A673 (cell line): Measurements from ENCODE around the gene CDKL5. TPM values are rescaled to one million over a fixed set of nuclear protein-coding genes. Genes with fewer than 3 reads are reported as not detected.

ENCODE experiments used
- BruUV-seq: library from RNA; stranded (reverse); fragments of 400-500 nt; replicated peaks from 2 replicates; lab custom pipeline; 2021; lab: Mats Ljungman, UMichigan
- CTCF ChIA-PET: fragments of 300-600 bp; sonication (Branson Sonifier 250); formaldehyde crosslinking; loops from one replicate; lab custom pipeline; 2022; ENCODE audit warnings: antibody characterized with exemption; lab: Charles Lee
- POLR2A ChIA-PET: fragments of 300-600 bp; sonication (Branson Sonifier 250); formaldehyde crosslinking; loops from one replicate; lab custom pipeline; 2022; ENCODE audit warnings: antibody characterized with exemption; ENCODE audit not compliant: low non-redundant PET; lab: Charles Lee
- DNase-seq: peaks from one replicate; pipeline ENCODE4 v3.0.0-alpha.2; 2015; ENCODE audit warnings: low spot score
- H3K27ac ChIP-seq: fragments of 200-600 bp; sonication (generic); 2 replicates; pipeline ENCODE4 v1.5.1; 2016; ENCODE audit warnings: mixed run types, low read depth, mild to moderate bottlenecking, mixed read lengths, antibody characterized with exemption, low read length; ENCODE audit not compliant: poor library complexity, severe bottlenecking
- H3K27me3 ChIP-seq: fragments of 200-600 bp; sonication (generic); replicated peaks from 2 replicates; pipeline ENCODE4 v1.6.1; 2017; ENCODE audit warnings: mixed run types, low read depth, mild to moderate bottlenecking, mixed read lengths, antibody characterized with exemption, low read length; ENCODE audit not compliant: insufficient read depth, poor library complexity
- H3K36me3 ChIP-seq: fragments of 200-600 bp; sonication (generic); 2 replicates; pipeline ENCODE4 v1.6.1; 2016; ENCODE audit warnings: mixed run types, mild to moderate bottlenecking, mixed read lengths, antibody characterized with exemption, low read length; ENCODE audit not compliant: insufficient read depth, poor library complexity, severe bottlenecking
- H3K4me1 ChIP-seq: fragments of 200-600 bp; sonication (generic); 2 replicates; pipeline ENCODE4 v1.6.1; 2017; ENCODE audit warnings: mixed run types, mild to moderate bottlenecking, mixed read lengths, antibody characterized with exemption, low read length; ENCODE audit not compliant: insufficient read depth, poor library complexity, severe bottlenecking
- H3K4me3 ChIP-seq: fragments of 200-600 bp; sonication (generic); 2 replicates; pipeline ENCODE4 v1.5.1; 2016; ENCODE audit warnings: low read depth, mixed run types, mild to moderate bottlenecking, mixed read lengths, low read length; ENCODE audit not compliant: poor library complexity, severe bottlenecking
- H3K9me3 ChIP-seq: fragments of 200-600 bp; sonication (generic); 2 replicates; pipeline ENCODE4 v1.6.1; 2016; ENCODE audit warnings: mixed run types, low read depth, mild to moderate bottlenecking, mixed read lengths, antibody characterized with exemption, low read length; ENCODE audit not compliant: poor library complexity, severe bottlenecking
- EZH2 ChIP-seq: fragments of 200-600 bp; sonication (generic); IDR thresholded peaks from 2 replicates; pipeline ENCODE4 v1.6.1; 2017; ENCODE audit warnings: borderline replicate concordance, low read depth, mild to moderate bottlenecking, mixed read lengths, antibody characterized with exemption, low read length; ENCODE audit not compliant: poor library complexity, severe bottlenecking
- intact Hi-C: fragments of 100-400 bp; cut with micrococcal nuclease; formaldehyde crosslinking; loops from one replicate; pipeline ENCODE4 v1.10.0; 2022; ENCODE audit not compliant: unreplicated experiment
- total RNA-seq: library from RNA; stranded (reverse); gene quantifications from 2 replicates; pipeline ENCODE4 v1.2.3, GENCODE V29; 2021
- TF ChIP-seq, protein P1 (sequence below): fragments of 300-800, 200-600 bp; sonication (generic); conservative IDR thresholded peaks from 2 replicates; pipeline ENCODE4 v1.5.1; 2017; ENCODE audit warnings: low read depth, mild to moderate bottlenecking, antibody characterized with exemption, low read length, moderate library complexity, mixed read lengths

The CDKL5 gene
- total RNA-seq, 1 experiment from 2014 or later, result 7.5 TPM

DNA sequence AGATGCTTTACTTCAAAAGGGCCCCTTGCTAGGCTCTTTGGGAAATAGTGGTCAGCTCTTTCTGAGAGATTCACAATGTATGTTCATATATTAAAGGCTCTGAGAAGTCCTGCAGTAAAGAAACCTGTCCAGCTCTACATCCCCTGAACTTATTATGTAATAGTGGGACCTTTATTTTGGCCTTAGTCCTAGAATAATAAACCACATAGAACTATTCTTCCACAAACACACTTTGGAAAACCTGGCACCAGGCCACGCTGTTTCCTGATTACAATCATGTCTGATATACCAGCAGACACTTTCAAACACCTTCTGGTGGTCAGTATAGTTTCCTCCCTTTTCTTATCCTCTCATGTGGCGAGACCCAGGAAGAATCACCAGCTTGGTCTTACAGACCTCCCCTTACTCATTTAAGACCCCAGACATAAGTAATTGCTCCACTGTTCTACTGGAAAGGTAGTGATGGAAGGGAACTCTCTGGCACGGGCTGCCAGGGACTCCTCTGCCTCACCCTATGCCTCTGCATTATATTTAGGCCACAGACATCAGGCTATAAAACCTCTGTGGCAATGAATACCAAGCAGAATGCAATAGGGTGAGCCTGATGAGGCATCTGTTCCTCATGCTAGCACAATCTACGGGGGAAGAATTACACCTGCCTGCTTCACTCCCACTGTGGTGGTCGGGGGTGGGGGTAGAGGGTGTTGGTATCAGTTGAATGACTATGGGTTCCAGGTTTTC, 276.4 kb downstream of the CDKL5 start:
- no peaks in the 10 kb centered on the region for H3K4me1 ChIP-seq
- H3K36me3 ChIP-seq, result no peaks in the 10 kb centered on the region
- TF ChIP-seq EZH2, result no peak
- TF ChIP-seq, protein P1, sequence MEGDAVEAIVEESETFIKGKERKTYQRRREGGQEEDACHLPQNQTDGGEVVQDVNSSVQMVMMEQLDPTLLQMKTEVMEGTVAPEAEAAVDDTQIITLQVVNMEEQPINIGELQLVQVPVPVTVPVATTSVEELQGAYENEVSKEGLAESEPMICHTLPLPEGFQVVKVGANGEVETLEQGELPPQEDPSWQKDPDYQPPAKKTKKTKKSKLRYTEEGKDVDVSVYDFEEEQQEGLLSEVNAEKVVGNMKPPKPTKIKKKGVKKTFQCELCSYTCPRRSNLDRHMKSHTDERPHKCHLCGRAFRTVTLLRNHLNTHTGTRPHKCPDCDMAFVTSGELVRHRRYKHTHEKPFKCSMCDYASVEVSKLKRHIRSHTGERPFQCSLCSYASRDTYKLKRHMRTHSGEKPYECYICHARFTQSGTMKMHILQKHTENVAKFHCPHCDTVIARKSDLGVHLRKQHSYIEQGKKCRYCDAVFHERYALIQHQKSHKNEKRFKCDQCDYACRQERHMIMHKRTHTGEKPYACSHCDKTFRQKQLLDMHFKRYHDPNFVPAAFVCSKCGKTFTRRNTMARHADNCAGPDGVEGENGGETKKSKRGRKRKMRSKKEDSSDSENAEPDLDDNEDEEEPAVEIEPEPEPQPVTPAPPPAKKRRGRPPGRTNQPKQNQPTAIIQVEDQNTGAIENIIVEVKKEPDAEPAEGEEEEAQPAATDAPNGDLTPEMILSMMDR, result no peak
- ChIA-PET POLR2A (no interaction called here), CTCF (interaction anchor here (0.6 kb wide), 1 partner anchor 9 kb away, joined by 3 read pairs; no protein-coding TSS in a partner anchor)
- no peaks in the 10 kb centered on the region for H3K27me3 ChIP-seq
- intact Hi-C loops, result no loop called here
- no peak overlapping the region for H3K27ac ChIP-seq
- H3K4me3 ChIP-seq, result no peak overlapping the region
- H3K9me3 ChIP-seq, result no peaks in the 10 kb centered on the region
- no TSS peak for BruUV-seq
- no peak for DNase-seq

GRCh38 chrX:18702362-18703195, 277.2 kb downstream of the CDKL5 start:
- DNase-seq, result peak; percentile 19
- no TSS peak for BruUV-seq
- CTCF ChIA-PET, result interaction anchor here (0.6 kb wide), 1 partner anchor 9 kb away, joined by 3 read pairs; no protein-coding TSS in a partner anchor
- no peaks in the 10 kb centered on the region for H3K4me1 ChIP-seq
- no peaks in the 10 kb centered on the region for H3K27me3 ChIP-seq
- TF ChIP-seq, protein P1, result no peak
- no peak for TF ChIP-seq EZH2
- H3K4me3 ChIP-seq, result no peak overlapping the region
- POLR2A ChIA-PET, result no interaction called here
- intact Hi-C loops, result no loop called here
- H3K36me3 ChIP-seq, result no peaks in the 10 kb centered on the region
- no peak overlapping the region for H3K27ac ChIP-seq
- H3K9me3 ChIP-seq, result no peaks in the 10 kb centered on the region

Other genes starting within 250 kb of the CDKL5 start
- gene BEND2, start 204.7 kb upstream of the CDKL5 start, total RNA-seq, result not detected in 2 replicates
- gene SCML2, start 70.9 kb upstream of the CDKL5 start, total RNA-seq, result 13.9 and 14.6 TPM in 2 replicates
- not detected in 2 replicates for gene RS1, start 246.5 kb downstream of the CDKL5 start, total RNA-seq